ENCODE data around the gene RGPD6.
"Not testable (repeated sequence)": the region's sequence is repeated elsewhere in the genome, so short reads cannot be mapped to it uniquely, and the experiment has no call there.

DNA sequence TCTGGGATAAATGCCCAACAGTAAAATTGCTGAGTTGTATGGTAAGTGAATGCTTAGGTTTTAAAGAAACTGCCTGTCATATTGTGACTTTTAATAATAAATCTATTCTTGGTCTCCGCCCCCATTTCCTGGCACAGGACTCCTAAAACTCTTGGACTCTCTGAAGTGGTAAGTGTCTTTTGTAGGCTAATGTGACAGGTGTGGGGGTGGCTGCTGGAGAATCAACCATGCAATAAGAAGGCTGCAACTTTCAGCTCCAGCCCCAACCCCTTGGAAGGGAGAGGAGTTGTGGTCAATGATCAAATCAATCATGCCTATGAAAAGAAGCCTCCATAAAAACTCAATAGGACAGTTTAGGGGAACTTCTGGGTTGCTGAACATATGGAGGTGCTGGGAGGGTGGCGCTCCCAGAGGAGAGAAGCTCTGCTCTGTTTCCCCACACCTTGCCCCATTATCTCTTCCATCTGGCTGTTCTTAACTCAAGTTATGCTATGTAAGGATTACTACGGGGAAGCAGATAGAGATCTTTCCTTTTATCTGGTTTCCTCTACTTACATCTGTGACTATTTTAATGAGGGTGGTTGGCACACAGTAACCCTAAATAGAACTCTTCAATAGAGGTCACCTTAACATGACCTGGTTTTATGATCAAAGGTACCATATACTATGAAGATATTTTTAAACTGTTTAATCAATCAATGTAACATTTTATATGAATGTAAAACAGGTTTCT, 101.2 kb downstream of the RGPD6 start:
- TF ChIP-seq, protein P1, sequence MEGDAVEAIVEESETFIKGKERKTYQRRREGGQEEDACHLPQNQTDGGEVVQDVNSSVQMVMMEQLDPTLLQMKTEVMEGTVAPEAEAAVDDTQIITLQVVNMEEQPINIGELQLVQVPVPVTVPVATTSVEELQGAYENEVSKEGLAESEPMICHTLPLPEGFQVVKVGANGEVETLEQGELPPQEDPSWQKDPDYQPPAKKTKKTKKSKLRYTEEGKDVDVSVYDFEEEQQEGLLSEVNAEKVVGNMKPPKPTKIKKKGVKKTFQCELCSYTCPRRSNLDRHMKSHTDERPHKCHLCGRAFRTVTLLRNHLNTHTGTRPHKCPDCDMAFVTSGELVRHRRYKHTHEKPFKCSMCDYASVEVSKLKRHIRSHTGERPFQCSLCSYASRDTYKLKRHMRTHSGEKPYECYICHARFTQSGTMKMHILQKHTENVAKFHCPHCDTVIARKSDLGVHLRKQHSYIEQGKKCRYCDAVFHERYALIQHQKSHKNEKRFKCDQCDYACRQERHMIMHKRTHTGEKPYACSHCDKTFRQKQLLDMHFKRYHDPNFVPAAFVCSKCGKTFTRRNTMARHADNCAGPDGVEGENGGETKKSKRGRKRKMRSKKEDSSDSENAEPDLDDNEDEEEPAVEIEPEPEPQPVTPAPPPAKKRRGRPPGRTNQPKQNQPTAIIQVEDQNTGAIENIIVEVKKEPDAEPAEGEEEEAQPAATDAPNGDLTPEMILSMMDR (IDR thresholded peaks at IDR 0.05): not testable (repeated sequence)
- not testable (repeated sequence) for TF ChIP-seq ZFX (IDR thresholded peaks at IDR 0.05; ENCODE audit: borderline replicate concordance)
